ENCODE data around the gene CEACAM1.

CEACAM1 gene

DNA sequence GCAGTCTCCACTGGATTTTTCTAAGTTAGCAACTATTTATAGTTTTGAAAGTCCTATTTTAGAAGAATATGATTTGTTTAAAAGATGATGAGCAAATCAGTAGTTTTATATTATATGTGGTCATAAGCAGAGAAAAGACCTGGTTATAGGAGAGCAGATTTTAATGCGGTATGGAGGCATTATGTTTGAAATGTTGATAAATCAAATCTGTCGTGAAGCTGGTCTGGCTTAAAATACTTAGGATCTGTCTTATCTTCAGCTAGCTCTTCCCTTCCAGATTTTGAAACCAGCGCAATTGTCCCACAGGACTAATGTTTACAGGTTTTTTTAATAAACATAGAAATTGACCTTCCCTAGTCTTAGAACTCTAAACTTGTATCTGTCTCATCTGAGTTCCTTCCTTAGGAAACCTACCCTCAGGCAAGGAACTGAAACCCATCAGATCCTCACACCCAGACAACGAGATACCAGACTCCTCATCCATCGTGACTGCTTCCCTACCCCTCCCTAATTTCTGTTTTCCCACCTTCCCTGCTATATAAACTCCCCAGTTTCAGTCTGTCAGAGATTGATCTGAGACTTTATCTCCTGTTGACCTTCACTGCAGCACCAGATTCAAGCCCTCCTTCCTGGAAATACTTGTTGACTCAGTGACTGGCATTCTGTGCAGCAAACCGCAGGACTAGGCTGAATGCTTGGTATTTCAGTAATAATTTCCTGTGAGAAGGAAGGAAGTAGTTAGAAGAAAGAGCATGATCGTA lies 47.8 kb downstream of the CEACAM1 start:
- Histone ChIP-seq H3K4me3 (ENCODE audit: insufficient read length, low read depth) (no peak overlapping the region), H3K9me3 (ENCODE audit: insufficient read depth, low read length) (no peaks in the 10 kb centered on the region), H3K9ac (ENCODE audit: insufficient read length, low read depth) (no peak overlapping the region), H3K36me3 (ENCODE audit: insufficient read depth, insufficient read length, low read length) (no peaks in the 10 kb centered on the region), H3K27me3 (ENCODE audit: insufficient read depth, insufficient read length) (no peaks in the 10 kb centered on the region), H3K4me1 (ENCODE audit: insufficient read depth, insufficient read length) (no peaks in the 10 kb centered on the region)
- TF ChIP-seq ZNF274 (IDR thresholded peaks at IDR 0.05; ENCODE audit: low read depth, low read length) (no peak), YY1 (IDR thresholded peaks at IDR 0.05; ENCODE audit: insufficient read depth, insufficient read length) (no peak), SUZ12 (IDR thresholded peaks at IDR 0.05; ENCODE audit: extremely low read depth, insufficient read depth, insufficient read length) (no peak)
- DNase-seq (ENCODE audit: low read depth, low spot score) = no peak

DNA sequence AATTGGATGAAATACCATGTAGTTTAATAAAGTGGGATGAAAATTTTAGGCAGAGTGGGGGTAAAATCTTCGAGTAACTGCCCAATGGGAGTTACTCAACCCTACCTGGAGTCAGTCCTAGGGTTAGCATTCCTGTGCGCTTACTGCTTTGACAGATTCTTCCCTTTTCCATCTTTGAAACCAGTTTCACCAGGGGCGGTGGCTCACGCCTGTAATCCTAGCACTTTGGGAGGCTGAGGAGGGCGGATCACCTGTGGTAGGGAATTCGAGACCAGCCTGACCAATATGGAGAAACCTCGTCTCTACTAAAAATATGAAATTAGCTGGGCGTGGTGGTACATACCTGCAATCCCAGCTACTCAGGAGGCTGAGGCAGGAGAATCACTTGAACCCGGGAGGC lies 48.5 kb downstream of the CEACAM1 start:
- no peak overlapping the region for H3K9ac ChIP-seq (ENCODE audit: insufficient read length, low read depth)
- no peaks in the 10 kb centered on the region for H3K27me3 ChIP-seq (ENCODE audit: insufficient read depth, insufficient read length)
- TF ChIP-seq SUZ12 (IDR thresholded peaks at IDR 0.05; ENCODE audit: extremely low read depth, insufficient read depth, insufficient read length) = no peak
- no peaks in the 10 kb centered on the region for H3K36me3 ChIP-seq (ENCODE audit: insufficient read depth, insufficient read length, low read length)
- H3K4me1 ChIP-seq (ENCODE audit: insufficient read depth, insufficient read length) = no peaks in the 10 kb centered on the region
- DNase-seq (ENCODE audit: low read depth, low spot score) = no peak
- H3K4me3 ChIP-seq (ENCODE audit: insufficient read length, low read depth) = no peak overlapping the region
- H3K9me3 ChIP-seq (ENCODE audit: insufficient read depth, low read length) = no peaks in the 10 kb centered on the region

DNA sequence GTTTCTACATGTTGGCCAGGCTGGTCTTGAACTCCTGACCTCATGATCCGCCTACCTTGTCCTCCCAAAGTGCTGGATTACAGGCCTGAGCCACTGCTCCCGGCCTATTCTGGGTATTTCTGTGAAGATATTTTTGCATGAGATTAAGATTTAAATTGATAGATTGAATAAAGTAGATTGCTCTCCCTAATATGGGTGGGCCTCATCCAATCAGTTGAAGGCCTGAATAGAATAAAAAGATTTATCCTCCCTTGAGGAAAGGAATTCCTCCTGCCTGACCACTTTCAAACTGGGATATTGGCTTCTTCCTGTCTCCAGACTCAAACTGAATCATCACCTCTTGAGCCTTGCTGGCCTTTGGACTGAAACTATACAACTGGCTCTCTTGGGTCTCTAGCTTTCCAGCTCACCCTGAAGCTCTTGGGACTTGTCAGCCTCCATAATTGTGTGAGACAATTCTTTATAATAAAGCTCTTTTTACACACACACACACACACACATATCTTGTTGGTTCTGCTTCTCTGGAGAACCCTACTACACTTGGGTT lies 49.4 kb downstream of the CEACAM1 start:
- Histone ChIP-seq H3K4me1 (ENCODE audit: insufficient read depth, insufficient read length) (no peaks in the 10 kb centered on the region), H3K9ac (ENCODE audit: insufficient read length, low read depth) (no peak overlapping the region), H3K4me3 (ENCODE audit: insufficient read length, low read depth) (no peak overlapping the region), H3K36me3 (ENCODE audit: insufficient read depth, insufficient read length, low read length) (no peaks in the 10 kb centered on the region), H3K9me3 (ENCODE audit: insufficient read depth, low read length) (no peaks in the 10 kb centered on the region), H3K27me3 (ENCODE audit: insufficient read depth, insufficient read length) (no peaks in the 10 kb centered on the region)
- no peak for DNase-seq (ENCODE audit: low read depth, low spot score)
- TF ChIP-seq SUZ12 (IDR thresholded peaks at IDR 0.05; ENCODE audit: extremely low read depth, insufficient read depth, insufficient read length) (no peak), ZNF274 (IDR thresholded peaks at IDR 0.05; ENCODE audit: low read depth, low read length) (no peak), YY1 (IDR thresholded peaks at IDR 0.05; ENCODE audit: insufficient read depth, insufficient read length) (no peak)

DNA sequence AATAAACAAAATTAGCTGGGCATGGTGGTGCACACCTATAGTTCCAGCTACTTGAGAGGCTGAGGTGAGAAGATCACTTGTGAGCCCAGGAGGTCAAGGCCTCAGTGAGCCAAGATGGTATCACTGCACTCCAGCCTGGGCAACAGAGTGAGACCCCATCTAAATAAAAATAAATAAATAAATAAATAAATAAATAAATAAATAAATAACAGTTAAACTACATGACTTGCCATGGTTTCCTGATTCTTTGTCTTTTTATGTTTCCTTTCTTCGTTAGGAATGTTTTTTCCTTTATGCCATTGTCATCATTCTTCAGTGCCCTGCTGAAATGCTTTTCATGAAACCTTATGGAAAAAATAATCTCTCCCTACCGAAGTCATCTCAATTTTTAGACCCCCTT lies 50.3 kb downstream of the CEACAM1 start:
- Histone ChIP-seq H3K4me3 (ENCODE audit: insufficient read length, low read depth) (no peak overlapping the region), H3K36me3 (ENCODE audit: insufficient read depth, insufficient read length, low read length) (no peaks in the 10 kb centered on the region), H3K9ac (ENCODE audit: insufficient read length, low read depth) (no peak overlapping the region), H3K9me3 (ENCODE audit: insufficient read depth, low read length) (no peaks in the 10 kb centered on the region), H3K4me1 (ENCODE audit: insufficient read depth, insufficient read length) (peaks cover 1% of the 10 kb centered on the region), H3K27me3 (ENCODE audit: insufficient read depth, insufficient read length) (no peaks in the 10 kb centered on the region)
- DNase-seq (ENCODE audit: low read depth, low spot score) = no peak
- no peak for TF ChIP-seq ZNF274 (IDR thresholded peaks at IDR 0.05; ENCODE audit: low read depth, low read length)
- no peak for TF ChIP-seq SUZ12 (IDR thresholded peaks at IDR 0.05; ENCODE audit: extremely low read depth, insufficient read depth, insufficient read length)
- TF ChIP-seq YY1 (IDR thresholded peaks at IDR 0.05; ENCODE audit: insufficient read depth, insufficient read length) = no peak

DNA sequence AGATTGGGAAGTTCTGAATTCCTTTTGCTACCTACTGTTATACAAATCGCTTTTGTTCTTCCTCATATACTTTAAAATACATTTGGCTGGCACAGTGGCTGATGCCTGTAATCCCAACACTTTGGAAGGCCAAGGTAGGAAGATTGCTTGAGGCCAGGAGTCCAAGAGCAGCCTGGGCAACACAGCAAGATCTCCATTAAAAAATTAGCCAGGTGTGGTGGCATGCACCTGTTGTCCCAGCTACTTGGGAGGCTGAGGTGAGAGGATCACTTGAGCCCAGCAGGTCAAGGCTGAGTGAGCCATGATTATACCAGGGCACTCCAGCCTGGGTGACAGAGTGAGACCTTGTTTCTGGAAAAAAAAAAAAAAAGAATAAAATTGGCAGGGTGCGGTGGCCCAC lies 51.2 kb downstream of the CEACAM1 start:
- Histone ChIP-seq H3K9me3 (ENCODE audit: insufficient read depth, low read length) (no peaks in the 10 kb centered on the region), H3K27me3 (ENCODE audit: insufficient read depth, insufficient read length) (no peaks in the 10 kb centered on the region), H3K9ac (ENCODE audit: insufficient read length, low read depth) (no peak overlapping the region), H3K36me3 (ENCODE audit: insufficient read depth, insufficient read length, low read length) (no peaks in the 10 kb centered on the region), H3K4me1 (ENCODE audit: insufficient read depth, insufficient read length) (peaks cover 6% of the 10 kb centered on the region), H3K4me3 (ENCODE audit: insufficient read length, low read depth) (no peak overlapping the region)
- TF ChIP-seq SUZ12 (IDR thresholded peaks at IDR 0.05; ENCODE audit: extremely low read depth, insufficient read depth, insufficient read length) (no peak), ZNF274 (IDR thresholded peaks at IDR 0.05; ENCODE audit: low read depth, low read length) (no peak), YY1 (IDR thresholded peaks at IDR 0.05; ENCODE audit: insufficient read depth, insufficient read length) (no peak)
- no peak for DNase-seq (ENCODE audit: low read depth, low spot score)

DNA sequence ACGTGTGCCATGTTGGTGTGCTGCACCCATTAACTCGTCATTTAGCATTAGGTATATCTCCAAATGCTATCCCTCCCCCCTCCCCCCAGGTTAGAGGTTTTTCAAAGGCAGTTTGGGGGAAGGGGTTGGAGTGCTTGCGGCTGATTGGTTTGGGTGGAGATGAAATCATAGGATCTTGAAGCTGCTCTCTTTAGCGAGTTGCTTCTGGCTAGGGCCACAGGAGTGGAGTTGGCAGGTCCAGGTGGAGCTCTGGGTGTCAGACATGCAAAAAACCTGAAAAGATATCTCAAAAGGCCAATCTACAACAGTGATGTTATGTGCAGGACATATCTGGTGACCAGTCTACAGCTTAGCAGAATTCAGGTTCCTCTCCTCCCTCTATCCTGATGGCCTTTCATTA lies 52.9 kb downstream of the CEACAM1 start:
- Histone ChIP-seq H3K27me3 (ENCODE audit: insufficient read depth, insufficient read length) (no peaks in the 10 kb centered on the region), H3K9ac (ENCODE audit: insufficient read length, low read depth) (no peak overlapping the region), H3K4me1 (ENCODE audit: insufficient read depth, insufficient read length) (peaks cover 6% of the 10 kb centered on the region), H3K4me3 (ENCODE audit: insufficient read length, low read depth) (no peak overlapping the region), H3K36me3 (ENCODE audit: insufficient read depth, insufficient read length, low read length) (no peaks in the 10 kb centered on the region), H3K9me3 (ENCODE audit: insufficient read depth, low read length) (no peaks in the 10 kb centered on the region)
- TF ChIP-seq SUZ12 (IDR thresholded peaks at IDR 0.05; ENCODE audit: extremely low read depth, insufficient read depth, insufficient read length) (no peak), ZNF274 (IDR thresholded peaks at IDR 0.05; ENCODE audit: low read depth, low read length) (no peak), YY1 (IDR thresholded peaks at IDR 0.05; ENCODE audit: insufficient read depth, insufficient read length) (no peak)
- no peak for DNase-seq (ENCODE audit: low read depth, low spot score)

DNA sequence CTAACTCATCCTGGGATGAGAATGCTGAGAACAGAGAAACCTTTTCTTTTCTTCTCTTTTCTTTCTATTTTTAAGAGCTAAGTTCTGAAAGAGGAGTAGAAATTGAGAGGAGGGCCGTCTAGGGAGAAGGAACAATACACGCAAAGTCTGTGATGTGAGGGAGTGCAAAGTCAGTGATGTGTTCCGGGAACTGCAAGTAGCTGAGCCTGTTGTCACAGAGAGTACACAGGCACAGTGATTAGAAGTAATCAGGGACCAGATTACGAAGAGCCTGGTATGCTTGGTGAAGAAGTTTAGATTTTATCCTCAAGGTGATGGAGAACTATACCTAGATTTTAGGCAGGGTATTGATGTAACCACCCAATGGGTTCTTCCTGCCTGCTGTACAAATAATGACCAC lies 53.5 kb downstream of the CEACAM1 start:
- Histone ChIP-seq H3K9me3 (ENCODE audit: insufficient read depth, low read length) (no peaks in the 10 kb centered on the region), H3K4me1 (ENCODE audit: insufficient read depth, insufficient read length) (peaks cover 6% of the 10 kb centered on the region), H3K4me3 (ENCODE audit: insufficient read length, low read depth) (no peak overlapping the region), H3K9ac (ENCODE audit: insufficient read length, low read depth) (no peak overlapping the region), H3K27me3 (ENCODE audit: insufficient read depth, insufficient read length) (no peaks in the 10 kb centered on the region), H3K36me3 (ENCODE audit: insufficient read depth, insufficient read length, low read length) (no peaks in the 10 kb centered on the region)
- no peak for TF ChIP-seq ZNF274 (IDR thresholded peaks at IDR 0.05; ENCODE audit: low read depth, low read length)
- TF ChIP-seq SUZ12 (IDR thresholded peaks at IDR 0.05; ENCODE audit: extremely low read depth, insufficient read depth, insufficient read length) = no peak
- no peak for TF ChIP-seq YY1 (IDR thresholded peaks at IDR 0.05; ENCODE audit: insufficient read depth, insufficient read length)
- DNase-seq (ENCODE audit: low read depth, low spot score) = no peak

Data from NT2/D1 (cell line).